ENCODE results near the gene GJB3.

Gene GJB3

GRCh38 chr1:34800214-34800613 is 19.2 kb downstream of the GJB3 start:
- Histone ChIP-seq H3K27me3 (replicated peaks; ENCODE audit: insufficient read depth, low read length) (peaks cover 35% of the 10 kb centered on the region), H3K36me3 (replicated peaks; ENCODE audit: insufficient read depth, low read length) (no peaks in the 10 kb centered on the region), H3K9ac (ENCODE audit: low read length) (no peak overlapping the region), H3K4me3 (ENCODE audit: low read length) (no peak overlapping the region), H3K4me1 (ENCODE audit: low read length) (no peaks in the 10 kb centered on the region), H3F3A (ENCODE audit: insufficient read depth, low read length) (no peaks in the 10 kb centered on the region), H3K79me2 (ENCODE audit: low read length) (no peaks in the 10 kb centered on the region), H3K4me2 (ENCODE audit: low read depth, low read length) (no peak overlapping the region), H3K27ac (ENCODE audit: low read length) (no peak overlapping the region), H3K9me2 (replicated peaks; ENCODE audit: insufficient read depth, low read length) (no peaks in the 10 kb centered on the region), H3K9me3 (replicated peaks; ENCODE audit: insufficient read depth, low read length) (no peaks in the 10 kb centered on the region), H4K20me1 (ENCODE audit: insufficient read depth, low read length) (no peaks in the 10 kb centered on the region), H2AFZ (ENCODE audit: low read length) (no peak overlapping the region)
- no peak for TF ChIP-seq CTCF (IDR thresholded peaks at IDR 0.05; ENCODE audit: low read length)
- no peak for TF ChIP-seq EZH2phosphoT487 (IDR thresholded peaks at IDR 0.05; ENCODE audit: low read length)
- TF ChIP-seq EZH2 (optimal IDR thresholded peaks at IDR 0.05; ENCODE audit: low read depth, low read length), result no peak
- DNase-seq, result no peak

- Histone ChIP-seq H3K27me3 (replicated peaks; ENCODE audit: insufficient read depth, low read length) (peaks cover 7% of the 10 kb centered on the region; the same call in 1 of the 2 replicates), H3F3A (ENCODE audit: insufficient read depth, low read length) (no peaks in the 10 kb centered on the region), H3K4me3 (ENCODE audit: low read length) (no peak overlapping the region), H4K20me1 (ENCODE audit: insufficient read depth, low read length) (no peaks in the 10 kb centered on the region), H3K79me2 (ENCODE audit: low read length) (no peaks in the 10 kb centered on the region), H2AFZ (ENCODE audit: low read length) (no peak overlapping the region), H3K4me1 (ENCODE audit: low read length) (no peaks in the 10 kb centered on the region), H3K36me3 (replicated peaks; ENCODE audit: insufficient read depth, low read length) (no peaks in the 10 kb centered on the region), H3K9me2 (replicated peaks; ENCODE audit: insufficient read depth, low read length) (no peaks in the 10 kb centered on the region), H3K9me3 (replicated peaks; ENCODE audit: insufficient read depth, low read length) (no peaks in the 10 kb centered on the region), H3K4me2 (ENCODE audit: low read depth, low read length) (no peak overlapping the region), H3K9ac (ENCODE audit: low read length) (no peak overlapping the region), H3K27ac (ENCODE audit: low read length) (no peak overlapping the region)
- TF ChIP-seq CTCF (IDR thresholded peaks at IDR 0.05; ENCODE audit: low read length) (no peak), EZH2phosphoT487 (IDR thresholded peaks at IDR 0.05; ENCODE audit: low read length) (no peak), EZH2 (optimal IDR thresholded peaks at IDR 0.05; ENCODE audit: low read depth, low read length) (no peak)
- DNase-seq, result no peak
Observed at GRCh38 chr1:34803770-34804169, 22.8 kb downstream of the GJB3 start.

- no peak for TF ChIP-seq EZH2phosphoT487 (IDR thresholded peaks at IDR 0.05; ENCODE audit: low read length)
- TF ChIP-seq EZH2 (optimal IDR thresholded peaks at IDR 0.05; ENCODE audit: low read depth, low read length), result no peak
- TF ChIP-seq CTCF (IDR thresholded peaks at IDR 0.05; ENCODE audit: low read length), result no peak
- H3K79me2 ChIP-seq (ENCODE audit: low read length), result no peaks in the 10 kb centered on the region
- H3K9me3 ChIP-seq (replicated peaks; ENCODE audit: insufficient read depth, low read length), result no peaks in the 10 kb centered on the region
- H3K4me2 ChIP-seq (ENCODE audit: low read depth, low read length), result no peak overlapping the region
- H3K27me3 ChIP-seq (replicated peaks; ENCODE audit: insufficient read depth, low read length), result peaks cover 3% of the 10 kb centered on the region; the same call in 1 of the 2 replicates
- H4K20me1 ChIP-seq (ENCODE audit: insufficient read depth, low read length), result no peaks in the 10 kb centered on the region
- no peak overlapping the region for H3K27ac ChIP-seq (ENCODE audit: low read length)
- no peak for DNase-seq
- no peaks in the 10 kb centered on the region for H3F3A ChIP-seq (ENCODE audit: insufficient read depth, low read length)
- no peaks in the 10 kb centered on the region for H3K36me3 ChIP-seq (replicated peaks; ENCODE audit: insufficient read depth, low read length)
- no peaks in the 10 kb centered on the region for H3K4me1 ChIP-seq (ENCODE audit: low read length)
- H2AFZ ChIP-seq (ENCODE audit: low read length), result no peak overlapping the region
- no peaks in the 10 kb centered on the region for H3K9me2 ChIP-seq (replicated peaks; ENCODE audit: insufficient read depth, low read length)
- no peak overlapping the region for H3K9ac ChIP-seq (ENCODE audit: low read length)
- H3K4me3 ChIP-seq (ENCODE audit: low read length), result no peak overlapping the region
Observed at GRCh38 chr1:34806396-34806795, 25.4 kb downstream of the GJB3 start.

Data from MM.1S (cell line).